Measurements from ENCODE around the gene CIB4.

Gene CIB4

GRCh38 chr2:26653207-26654060 is 12.3 kb upstream of the CIB4 start:
- Histone ChIP-seq H3K9me3 (ENCODE audit: control insufficient read depth in 5 of 5, low read length in 5 of 5) (no peaks in the 10 kb centered on the region), H3K4me3 (ENCODE audit: low read depth in 1 of 5, low read length in 5 of 5) (no peak overlapping the region), H3K27me3 (ENCODE audit: control insufficient read depth in 5 of 5, insufficient read depth in 4 of 5, low read length in 5 of 5) (peaks cover 0 to 4% (median 0%) of the 10 kb centered on the region in 5 donors), H3K4me1 (ENCODE audit: control insufficient read depth in 5 of 5, insufficient read depth in 5 of 5, low read length in 5 of 5) (peaks cover 0 to 22% (median 15%) of the 10 kb centered on the region in 5 donors), H3K27ac (ENCODE audit: low read depth, low read length) (no peak overlapping the region), H3K36me3 (ENCODE audit: control insufficient read depth in 5 of 5, insufficient read depth in 5 of 5, low read length in 5 of 5) (no peaks in the 10 kb centered on the region), H3K9ac (ENCODE audit: low read length in 5 of 5) (no peak overlapping the region)

- Histone ChIP-seq H3K4me1 (ENCODE audit: control insufficient read depth in 5 of 5, insufficient read depth in 5 of 5, low read length in 5 of 5) (peaks cover 0 to 22% (median 15%) of the 10 kb centered on the region in 5 donors), H3K27me3 (ENCODE audit: control insufficient read depth in 5 of 5, insufficient read depth in 4 of 5, low read length in 5 of 5) (no peaks in the 10 kb centered on the region), H3K9me3 (ENCODE audit: control insufficient read depth in 5 of 5, low read length in 5 of 5) (no peaks in the 10 kb centered on the region), H3K36me3 (ENCODE audit: control insufficient read depth in 5 of 5, insufficient read depth in 5 of 5, low read length in 5 of 5) (no peaks in the 10 kb centered on the region), H3K4me3 (ENCODE audit: low read depth in 1 of 5, low read length in 5 of 5) (peak overlapping the region in 1 of 5 donors; percentile 31), H3K9ac (ENCODE audit: low read length in 5 of 5) (no peak overlapping the region), H3K27ac (ENCODE audit: low read depth, low read length) (no peak overlapping the region)
Measured at GRCh38 chr2:26652361-26653041, 11.3 kb upstream of the CIB4 start.

GRCh38 chr2:26651799-26652198 is 10.6 kb upstream of the CIB4 start:
- Histone ChIP-seq H3K4me1 (ENCODE audit: control insufficient read depth in 5 of 5, insufficient read depth in 5 of 5, low read length in 5 of 5) (peaks cover 0 to 22% (median 15%) of the 10 kb centered on the region in 5 donors), H3K27me3 (ENCODE audit: control insufficient read depth in 5 of 5, insufficient read depth in 4 of 5, low read length in 5 of 5) (peaks cover 0 to 3% (median 0%) of the 10 kb centered on the region in 5 donors), H3K36me3 (ENCODE audit: control insufficient read depth in 5 of 5, insufficient read depth in 5 of 5, low read length in 5 of 5) (no peaks in the 10 kb centered on the region), H3K4me3 (ENCODE audit: low read depth in 1 of 5, low read length in 5 of 5) (no peak overlapping the region), H3K27ac (ENCODE audit: low read depth, low read length) (no peak overlapping the region), H3K9ac (ENCODE audit: low read length in 5 of 5) (no peak overlapping the region), H3K9me3 (ENCODE audit: control insufficient read depth in 5 of 5, low read length in 5 of 5) (no peaks in the 10 kb centered on the region)

GRCh38 chr2:26651470-26651771 is 10.3 kb upstream of the CIB4 start:
- no peaks in the 10 kb centered on the region for H3K9me3 ChIP-seq (ENCODE audit: control insufficient read depth in 5 of 5, low read length in 5 of 5)
- H3K9ac ChIP-seq (ENCODE audit: low read length in 5 of 5), result no peak overlapping the region
- no peak overlapping the region for H3K4me3 ChIP-seq (ENCODE audit: low read depth in 1 of 5, low read length in 5 of 5)
- no peaks in the 10 kb centered on the region for H3K36me3 ChIP-seq (ENCODE audit: control insufficient read depth in 5 of 5, insufficient read depth in 5 of 5, low read length in 5 of 5)
- peaks cover 0 to 3% (median 0%) of the 10 kb centered on the region in 5 donors for H3K27me3 ChIP-seq (ENCODE audit: control insufficient read depth in 5 of 5, insufficient read depth in 4 of 5, low read length in 5 of 5)
- no peak overlapping the region for H3K27ac ChIP-seq (ENCODE audit: low read depth, low read length)
- H3K4me1 ChIP-seq (ENCODE audit: control insufficient read depth in 5 of 5, insufficient read depth in 5 of 5, low read length in 5 of 5), result peaks cover 0 to 22% (median 15%) of the 10 kb centered on the region in 5 donors

DNA sequence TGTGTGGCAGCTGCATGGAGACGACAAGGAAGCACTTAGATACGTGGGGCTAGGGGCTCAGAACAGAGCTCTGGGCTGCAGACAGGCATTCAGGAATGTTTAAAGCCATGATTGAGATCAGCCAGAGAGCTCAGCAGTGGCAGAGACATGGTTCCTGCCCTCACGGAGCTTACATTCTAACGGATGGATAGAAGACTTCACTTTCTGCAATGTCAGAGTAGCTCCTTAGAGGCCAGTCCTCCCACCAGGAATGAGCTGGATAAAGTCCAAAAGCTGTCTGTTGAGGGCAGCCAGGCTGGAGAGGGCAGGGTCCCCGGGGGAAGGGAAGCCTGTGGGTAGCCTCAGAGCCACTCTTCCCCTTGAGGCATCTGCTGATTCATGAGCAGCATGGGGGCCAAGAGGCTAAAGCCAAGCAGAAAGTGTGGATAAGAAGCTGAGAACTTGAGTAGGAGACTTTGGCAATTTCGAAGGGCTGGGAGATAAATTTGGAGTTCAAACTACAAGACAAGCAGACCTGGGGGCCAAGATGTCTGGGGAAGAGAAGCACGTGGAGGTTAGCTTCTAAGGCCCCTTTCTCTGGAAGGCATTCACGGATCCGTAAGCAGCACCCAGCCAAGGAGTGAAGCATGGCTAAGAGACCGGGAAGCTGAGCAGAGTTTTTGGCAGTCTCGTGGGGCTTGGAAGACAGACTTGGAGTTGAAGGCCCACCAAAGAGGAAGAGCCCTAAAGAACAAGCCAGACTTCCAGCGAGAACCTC is 9.7 kb upstream of the CIB4 start:
- peaks cover 0 to 22% (median 15%) of the 10 kb centered on the region in 5 donors for H3K4me1 ChIP-seq (ENCODE audit: control insufficient read depth in 5 of 5, insufficient read depth in 5 of 5, low read length in 5 of 5)
- H3K27me3 ChIP-seq (ENCODE audit: control insufficient read depth in 5 of 5, insufficient read depth in 4 of 5, low read length in 5 of 5), result peaks cover 0 to 3% (median 0%) of the 10 kb centered on the region in 5 donors
- H3K27ac ChIP-seq (ENCODE audit: low read depth, low read length), result no peak overlapping the region
- no peaks in the 10 kb centered on the region for H3K9me3 ChIP-seq (ENCODE audit: control insufficient read depth in 5 of 5, low read length in 5 of 5)
- no peak overlapping the region for H3K4me3 ChIP-seq (ENCODE audit: low read depth in 1 of 5, low read length in 5 of 5)
- no peak overlapping the region for H3K9ac ChIP-seq (ENCODE audit: low read length in 5 of 5)
- no peaks in the 10 kb centered on the region for H3K36me3 ChIP-seq (ENCODE audit: control insufficient read depth in 5 of 5, insufficient read depth in 5 of 5, low read length in 5 of 5)

DNA sequence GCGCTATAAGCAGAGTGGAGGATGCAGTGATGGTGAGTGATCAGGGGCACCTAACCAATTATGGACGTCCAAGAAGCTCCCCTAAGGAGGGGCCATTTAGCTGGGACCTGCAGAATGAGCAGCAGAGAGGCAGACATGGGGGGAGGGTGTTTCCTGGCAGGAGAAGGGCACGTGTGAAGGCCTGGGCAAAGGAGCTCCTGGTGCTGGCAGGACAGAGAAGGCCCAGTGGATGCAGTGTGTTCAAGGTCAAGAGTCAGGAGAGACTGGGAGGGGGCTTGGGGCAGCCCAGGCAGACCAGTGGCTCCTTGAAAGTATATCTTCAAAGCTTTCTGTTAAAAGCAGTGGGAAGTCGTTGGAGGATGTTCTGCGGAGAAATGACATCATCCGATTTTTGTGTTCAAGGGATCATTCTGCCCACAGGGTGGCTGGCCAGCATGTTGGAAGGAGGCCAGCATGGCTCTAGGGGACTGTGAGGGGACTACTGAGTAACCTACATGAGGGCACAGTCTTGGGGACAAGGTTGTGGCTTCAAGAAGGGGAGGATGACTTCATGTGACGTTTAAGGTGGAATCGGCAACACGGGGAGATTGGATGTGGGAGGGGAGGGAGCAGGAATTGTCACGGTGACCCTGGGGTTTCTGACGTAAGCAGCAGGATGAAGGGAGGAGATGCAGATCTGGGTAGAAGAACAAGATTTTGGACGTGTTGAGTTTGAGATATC is 9.0 kb upstream of the CIB4 start:
- Histone ChIP-seq H3K36me3 (ENCODE audit: control insufficient read depth in 5 of 5, insufficient read depth in 5 of 5, low read length in 5 of 5) (no peaks in the 10 kb centered on the region), H3K27ac (ENCODE audit: low read depth, low read length) (no peak overlapping the region), H3K9ac (ENCODE audit: low read length in 5 of 5) (no peak overlapping the region), H3K4me3 (ENCODE audit: low read depth in 1 of 5, low read length in 5 of 5) (no peak overlapping the region), H3K9me3 (ENCODE audit: control insufficient read depth in 5 of 5, low read length in 5 of 5) (no peaks in the 10 kb centered on the region), H3K27me3 (ENCODE audit: control insufficient read depth in 5 of 5, insufficient read depth in 4 of 5, low read length in 5 of 5) (peaks cover 0 to 3% (median 0%) of the 10 kb centered on the region in 5 donors), H3K4me1 (ENCODE audit: control insufficient read depth in 5 of 5, insufficient read depth in 5 of 5, low read length in 5 of 5) (peaks cover 0 to 22% (median 15%) of the 10 kb centered on the region in 5 donors)

- Histone ChIP-seq H3K9me3 (ENCODE audit: control insufficient read depth in 5 of 5, low read length in 5 of 5) (no peaks in the 10 kb centered on the region), H3K27ac (ENCODE audit: low read depth, low read length) (no peak overlapping the region), H3K4me1 (ENCODE audit: control insufficient read depth in 5 of 5, insufficient read depth in 5 of 5, low read length in 5 of 5) (peaks cover 0 to 22% (median 15%) of the 10 kb centered on the region in 5 donors), H3K4me3 (ENCODE audit: low read depth in 1 of 5, low read length in 5 of 5) (no peak overlapping the region), H3K36me3 (ENCODE audit: control insufficient read depth in 5 of 5, insufficient read depth in 5 of 5, low read length in 5 of 5) (no peaks in the 10 kb centered on the region), H3K27me3 (ENCODE audit: control insufficient read depth in 5 of 5, insufficient read depth in 4 of 5, low read length in 5 of 5) (peaks cover 0 to 4% (median 0%) of the 10 kb centered on the region in 5 donors), H3K9ac (ENCODE audit: low read length in 5 of 5) (no peak overlapping the region)
Measured at GRCh38 chr2:26649322-26649721, 8.2 kb upstream of the CIB4 start.

DNA sequence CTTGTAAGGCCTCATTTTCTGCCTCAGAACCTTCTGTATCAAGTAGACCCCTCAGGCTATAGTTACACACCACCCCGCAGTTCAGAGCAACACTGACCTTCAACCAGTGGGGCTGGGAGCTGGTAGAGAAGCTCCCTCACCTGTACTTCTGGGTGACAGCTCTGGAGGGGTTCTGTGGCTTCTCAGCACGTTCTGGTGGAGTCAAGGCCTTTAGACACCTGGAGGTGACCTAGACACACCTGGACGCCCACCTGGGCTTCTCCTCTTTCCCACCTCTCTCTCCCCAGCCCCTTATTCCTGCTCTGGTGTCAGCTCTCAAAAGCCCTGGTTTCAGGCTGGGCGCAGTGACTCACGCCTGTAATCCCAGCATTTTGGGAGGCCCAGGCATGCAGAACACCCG is 7.3 kb upstream of the CIB4 start:
- H3K27me3 ChIP-seq (ENCODE audit: control insufficient read depth in 5 of 5, insufficient read depth in 4 of 5, low read length in 5 of 5), result peaks cover 0 to 8% (median 4%) of the 10 kb centered on the region in 5 donors
- no peaks in the 10 kb centered on the region for H3K9me3 ChIP-seq (ENCODE audit: control insufficient read depth in 5 of 5, low read length in 5 of 5)
- peaks cover 0 to 22% (median 15%) of the 10 kb centered on the region in 5 donors for H3K4me1 ChIP-seq (ENCODE audit: control insufficient read depth in 5 of 5, insufficient read depth in 5 of 5, low read length in 5 of 5)
- no peak overlapping the region for H3K9ac ChIP-seq (ENCODE audit: low read length in 5 of 5)
- no peaks in the 10 kb centered on the region for H3K36me3 ChIP-seq (ENCODE audit: control insufficient read depth in 5 of 5, insufficient read depth in 5 of 5, low read length in 5 of 5)
- no peak overlapping the region for H3K27ac ChIP-seq (ENCODE audit: low read depth, low read length)
- H3K4me3 ChIP-seq (ENCODE audit: low read depth in 1 of 5, low read length in 5 of 5), result no peak overlapping the region

DNA sequence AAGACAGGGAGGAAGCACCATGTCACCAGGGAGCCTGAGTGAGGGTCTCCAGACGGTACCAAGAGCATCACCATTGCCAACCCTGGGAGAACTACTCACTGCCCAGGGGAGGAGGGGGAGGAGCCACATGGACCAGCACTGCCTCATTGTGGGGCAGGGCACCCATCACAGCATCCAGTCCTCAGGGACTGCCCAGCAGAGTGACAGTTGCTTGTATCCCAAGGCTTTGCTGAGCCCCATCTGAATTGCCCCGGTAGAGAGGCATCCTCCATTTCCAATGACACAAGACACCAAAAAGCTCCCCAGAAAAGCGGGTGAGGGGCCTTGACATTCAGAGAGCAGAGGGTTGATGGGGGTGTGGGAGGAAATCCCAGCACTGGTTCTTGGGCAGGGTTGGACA is 6.8 kb upstream of the CIB4 start:
- peaks cover 0 to 8% (median 4%) of the 10 kb centered on the region in 5 donors for H3K27me3 ChIP-seq (ENCODE audit: control insufficient read depth in 5 of 5, insufficient read depth in 4 of 5, low read length in 5 of 5)
- no peaks in the 10 kb centered on the region for H3K9me3 ChIP-seq (ENCODE audit: control insufficient read depth in 5 of 5, low read length in 5 of 5)
- H3K9ac ChIP-seq (ENCODE audit: low read length in 5 of 5), result no peak overlapping the region
- no peak overlapping the region for H3K27ac ChIP-seq (ENCODE audit: low read depth, low read length)
- H3K36me3 ChIP-seq (ENCODE audit: control insufficient read depth in 5 of 5, insufficient read depth in 5 of 5, low read length in 5 of 5), result no peaks in the 10 kb centered on the region
- H3K4me1 ChIP-seq (ENCODE audit: control insufficient read depth in 5 of 5, insufficient read depth in 5 of 5, low read length in 5 of 5), result peaks cover 0 to 22% (median 14%) of the 10 kb centered on the region in 5 donors
- no peak overlapping the region for H3K4me3 ChIP-seq (ENCODE audit: low read depth in 1 of 5, low read length in 5 of 5)
